Glomerular visceral epithelial cell (primary cell): Measurements from ENCODE around the gene EHBP1L1.

Experiments
- DNase-seq: peaks from one replicate; pipeline ENCODE4 v3.0.0-alpha.2; 2016; ENCODE audit errors: extremely low spot score

The EHBP1L1 gene

GRCh38 chr11:65616575-65617001, 40.7 kb downstream of the EHBP1L1 start:
- no peak for DNase-seq

GRCh38 chr11:65617136-65617850, 41.4 kb downstream of the EHBP1L1 start:
- DNase-seq = no peak

- DNase-seq = no peak
These were observed 42.3 kb downstream of the EHBP1L1 start for GRCh38 chr11:65617990-65618751.

GRCh38 chr11:65618763-65619162, 42.9 kb downstream of the EHBP1L1 start:
- DNase-seq = no peak

DNA sequence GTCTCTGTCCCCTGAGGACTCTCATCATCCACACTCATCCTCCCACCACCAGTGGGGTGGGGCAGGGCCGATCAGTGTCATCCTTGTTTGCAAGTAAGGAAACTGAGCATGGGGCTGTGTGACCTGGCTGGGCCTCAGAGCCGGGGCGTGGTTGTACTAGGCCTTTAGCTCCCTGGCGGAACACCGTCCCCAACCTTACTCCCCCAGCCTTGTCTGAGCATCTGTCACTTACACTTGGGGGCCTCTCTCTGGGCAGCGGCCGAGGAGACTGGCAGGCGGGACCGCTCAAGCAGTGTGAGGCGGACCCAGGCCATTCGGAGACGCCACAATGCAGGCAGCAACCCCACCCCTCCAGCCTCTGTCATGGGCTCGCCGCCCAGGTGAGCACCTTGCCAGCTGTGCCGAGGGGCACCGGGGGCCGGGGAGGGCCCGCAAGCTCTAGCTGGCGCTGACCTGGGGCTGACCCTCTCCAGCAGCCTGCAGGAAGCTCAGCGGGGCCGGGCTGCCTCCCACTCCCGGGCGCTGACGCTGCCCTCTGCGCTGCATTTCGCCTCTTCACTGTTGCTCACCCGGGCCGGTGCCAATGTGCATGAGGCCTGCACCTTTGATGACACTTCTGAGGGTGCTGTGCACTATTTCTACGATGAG, 43.6 kb downstream of the EHBP1L1 start:
- no peak for DNase-seq

DNA sequence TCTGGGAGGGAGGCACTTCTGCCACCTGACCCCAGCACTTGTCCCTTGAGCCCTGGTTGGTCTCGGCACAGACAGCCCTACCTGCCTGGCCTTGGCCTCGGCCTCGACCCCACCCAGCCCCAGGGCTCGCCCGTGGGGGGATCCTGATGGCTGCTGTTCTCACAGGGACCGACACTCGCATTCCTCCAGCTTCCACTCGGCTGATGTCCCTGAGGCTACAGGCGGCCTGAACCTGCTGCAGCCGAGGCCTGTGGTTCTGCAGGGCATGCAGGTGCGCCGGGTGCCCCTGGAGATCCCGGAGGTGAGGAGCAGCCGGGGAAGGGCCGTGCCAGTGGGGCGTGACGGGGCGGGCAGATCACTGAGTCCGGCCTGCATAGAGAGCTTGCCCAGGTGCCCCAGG, 44.8 kb downstream of the EHBP1L1 start:
- no peak for DNase-seq

DNA sequence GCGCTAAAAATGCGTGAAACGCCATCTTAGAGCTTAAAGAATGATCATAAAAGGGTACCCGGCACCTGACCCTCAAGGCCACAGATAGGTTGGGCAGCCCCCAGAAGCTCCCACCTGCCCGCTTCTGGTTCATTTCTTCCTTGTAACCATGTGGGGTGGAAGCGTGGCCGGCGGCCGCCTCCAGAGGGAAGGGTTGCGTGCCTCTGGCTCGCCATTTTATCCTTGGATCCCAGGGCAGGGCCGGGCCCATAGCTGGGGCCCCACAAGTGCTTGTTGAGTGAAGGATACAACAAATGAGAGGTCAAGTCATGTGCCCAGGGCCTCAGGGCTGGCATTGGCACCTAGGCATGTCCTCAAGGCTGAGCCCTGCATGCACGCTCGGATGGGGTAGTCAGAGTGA, 45.6 kb downstream of the EHBP1L1 start:
- DNase-seq = no peak

- DNase-seq = no peak
These were observed 46.2 kb downstream of the EHBP1L1 start for GRCh38 chr11:65622011-65622410.

GRCh38 chr11:65623177-65623576, 47.3 kb downstream of the EHBP1L1 start:
- no peak for DNase-seq

DNA sequence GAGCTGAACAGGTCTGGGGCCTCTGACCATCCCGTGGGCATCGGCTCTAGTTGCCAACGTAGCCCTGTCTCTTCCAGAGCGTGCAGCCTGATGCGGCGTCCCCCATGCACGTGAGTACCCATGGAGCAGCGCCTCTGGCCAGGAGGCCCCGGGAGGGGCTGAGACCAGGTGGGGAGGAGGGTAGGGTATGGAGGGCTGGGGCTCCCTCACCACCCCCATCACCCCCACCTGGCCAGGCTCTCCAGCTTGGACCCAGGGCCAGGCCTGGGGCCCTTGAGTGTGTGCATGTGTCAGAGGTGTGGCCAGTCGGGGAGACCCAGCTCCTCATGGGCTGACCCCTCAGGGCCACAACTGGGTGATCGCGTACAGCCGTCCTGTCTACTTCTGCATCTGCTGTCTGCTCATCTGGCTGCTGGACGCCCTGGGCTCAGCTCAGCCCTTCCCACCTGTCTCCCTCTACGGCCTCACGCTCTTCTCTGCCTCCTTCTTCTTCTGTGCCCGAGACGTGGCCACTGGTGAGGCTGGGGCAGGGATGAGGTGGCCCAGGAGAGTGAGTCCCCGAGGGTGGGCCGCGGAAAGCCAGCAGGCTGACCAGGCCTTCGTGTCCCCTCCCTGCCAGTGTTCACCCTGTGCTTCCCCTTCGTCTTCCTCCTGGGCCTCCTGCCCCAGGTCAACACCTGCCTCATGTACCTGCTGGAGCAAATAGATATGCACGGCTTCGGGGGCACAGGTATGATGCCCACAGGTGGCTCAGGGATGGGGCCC, 48.2 kb downstream of the EHBP1L1 start:
- no peak for DNase-seq

GRCh38 chr11:65624931-65625627, 49.2 kb downstream of the EHBP1L1 start:
- no peak for DNase-seq

GRCh38 chr11:65625628-65626342, 49.9 kb downstream of the EHBP1L1 start:
- no peak for DNase-seq

DNA sequence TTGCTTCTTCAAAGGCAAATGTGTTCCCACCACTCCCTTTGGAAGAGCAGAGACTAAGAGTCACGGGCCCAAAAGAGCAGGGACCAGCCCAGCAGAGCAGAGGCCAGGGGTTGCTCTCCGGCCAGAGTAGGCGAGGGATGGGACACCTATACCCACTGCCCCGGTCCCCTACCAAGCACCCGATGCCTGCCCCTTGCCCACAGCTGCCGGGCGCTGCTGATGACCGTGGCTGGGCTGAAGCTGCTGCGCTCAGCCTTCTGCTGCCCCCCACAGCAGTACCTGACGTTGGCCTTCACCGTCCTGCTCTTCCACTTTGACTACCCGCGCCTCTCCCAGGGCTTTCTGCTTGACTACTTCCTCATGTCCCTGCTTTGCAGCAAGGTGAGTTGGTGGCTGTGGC, 51.3 kb downstream of the EHBP1L1 start:
- DNase-seq = no peak

DNA sequence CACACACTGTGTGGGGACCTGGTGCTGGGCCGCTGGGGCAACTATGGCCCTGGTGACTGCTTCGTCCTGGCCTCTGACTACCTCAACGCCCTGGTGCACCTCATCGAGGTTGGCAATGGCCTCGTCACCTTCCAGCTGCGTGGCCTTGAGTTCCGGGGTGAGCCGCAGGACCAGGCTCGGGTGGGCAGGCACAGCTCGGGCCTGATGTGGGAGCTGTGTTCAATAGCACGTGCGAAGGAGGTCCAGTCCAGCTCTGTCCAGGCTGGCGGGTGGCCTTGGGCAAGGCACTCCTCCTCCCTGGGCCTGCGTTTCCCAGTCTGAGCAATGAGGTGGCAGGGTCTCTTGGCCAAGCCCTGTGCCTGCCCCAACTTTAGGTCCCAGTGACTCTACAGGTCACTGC, 53.7 kb downstream of the EHBP1L1 start:
- no peak for DNase-seq

GRCh38 chr11:65630215-65630614, 54.4 kb downstream of the EHBP1L1 start:
- no peak for DNase-seq

- DNase-seq = no peak
These were observed 57.7 kb downstream of the EHBP1L1 start for GRCh38 chr11:65633390-65634108.

DNA sequence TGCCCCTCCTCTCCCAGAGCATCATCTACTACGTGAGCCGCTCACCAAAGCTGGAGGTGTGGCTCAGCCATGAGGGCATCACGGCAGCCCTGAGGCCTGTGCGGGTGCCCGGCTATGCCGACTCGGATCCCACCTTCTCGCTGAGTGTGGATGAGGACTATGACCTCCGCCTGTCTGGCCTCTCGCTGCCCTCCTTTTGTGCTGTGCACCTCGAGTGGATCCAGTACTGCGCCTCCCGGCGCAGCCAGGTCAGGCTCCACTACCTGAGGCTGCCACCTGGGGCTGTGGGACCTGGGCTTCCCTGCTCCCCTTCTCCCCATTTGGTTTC, 58.2 kb downstream of the EHBP1L1 start:
- DNase-seq = no peak

DNA sequence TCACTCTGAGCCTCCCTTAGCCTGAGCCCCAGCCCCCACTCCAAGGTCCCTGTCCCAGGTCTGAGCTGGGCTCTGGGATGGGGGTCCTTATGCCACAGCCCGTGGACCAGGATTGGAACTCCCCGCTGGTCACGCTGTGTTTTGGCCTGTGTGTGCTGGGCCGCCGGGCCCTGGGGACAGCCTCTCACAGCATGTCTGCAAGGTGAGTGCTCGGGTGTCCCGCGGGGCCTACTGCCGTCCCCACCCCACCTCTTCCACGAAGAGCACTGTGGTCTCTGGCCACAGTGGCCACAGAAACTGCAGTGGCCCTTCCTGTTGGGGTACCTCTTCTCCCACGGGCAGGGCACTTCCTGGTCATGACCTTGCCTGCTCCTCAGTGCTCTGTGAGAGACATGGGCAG, 58.6 kb downstream of the EHBP1L1 start:
- DNase-seq = no peak

GRCh38 chr11:65634905-65635731, 59.3 kb downstream of the EHBP1L1 start:
- no peak for DNase-seq
